OCI-LY1 (cell line): Measurements from ENCODE around the gene RGPD4.

Source experiments
- H2AFZ ChIP-seq: fragments of 200-600 bp; sonication (generic), shearing (Covaris generic); 2 replicates; pipeline ENCODE4 v1.6.0; 2014; ENCODE audit warnings: antibody characterized with exemption, mild to moderate bottlenecking, low read length
- H3F3A ChIP-seq: fragments of 200-600 bp; sonication (generic), shearing (Covaris generic); 2 replicates; pipeline ENCODE4 v1.6.0; 2014; ENCODE audit warnings: mild to moderate bottlenecking, antibody characterized with exemption, low read length, moderate library complexity; ENCODE audit not compliant: insufficient read depth
- H3K27ac ChIP-seq: fragments of 200-600 bp; sonication (generic); 2 replicates; pipeline ENCODE4 v1.5.1; 2014; ENCODE audit warnings: low read length, mixed run types, mild to moderate bottlenecking, low read depth; ENCODE audit not compliant: poor library complexity, severe bottlenecking
- H3K27me3 ChIP-seq: fragments of 200-600 bp; sonication (generic); 2 replicates; pipeline ENCODE4 v1.6.0; 2014; ENCODE audit warnings: antibody characterized with exemption, mild to moderate bottlenecking, low read length, moderate library complexity; ENCODE audit not compliant: insufficient read depth
- H3K36me3 ChIP-seq: fragments of 200-600 bp; sonication (generic); 2 replicates; pipeline ENCODE4 v1.6.1; 2014; ENCODE audit warnings: mild to moderate bottlenecking, antibody characterized with exemption, low read length, moderate library complexity, mixed read lengths; ENCODE audit not compliant: insufficient read depth
- H3K4me1 ChIP-seq: fragments of 200-600 bp; sonication (generic); 2 replicates; pipeline ENCODE4 v1.5.1; 2014; ENCODE audit warnings: mild to moderate bottlenecking, low read length, moderate library complexity; ENCODE audit not compliant: insufficient read depth, severe bottlenecking
- H3K4me2 ChIP-seq: fragments of 200-600 bp; sonication (generic), shearing (Covaris generic); 2 replicates; pipeline ENCODE4 v1.6.1; 2014; ENCODE audit warnings: low read length
- H3K4me3 ChIP-seq: fragments of 200-600 bp; sonication (generic); 2 replicates; pipeline ENCODE4 v1.5.1; 2014; ENCODE audit warnings: low read length, low read depth, mild to moderate bottlenecking, mixed read lengths; ENCODE audit not compliant: poor library complexity, severe bottlenecking
- H3K79me2 ChIP-seq: fragments of 200-600 bp; shearing (Covaris generic); 2 replicates; pipeline ENCODE4 v1.6.1; 2016; ENCODE audit warnings: mixed run types, low read length, mixed read lengths; ENCODE audit not compliant: insufficient read depth
- H3K9ac ChIP-seq: fragments of 200-600 bp; sonication (generic), shearing (Covaris generic); 2 replicates; pipeline ENCODE4 v1.6.1; 2014; ENCODE audit warnings: mild to moderate bottlenecking, low read length, mixed read lengths
- H3K9me2 ChIP-seq: fragments of 200-600 bp; sonication (generic), shearing (Covaris generic); 2 replicates; pipeline ENCODE4 v1.6.1; 2014; ENCODE audit warnings: low read depth, mild to moderate bottlenecking, low read length, mixed read lengths
- H3K9me3 ChIP-seq: fragments of 200-600 bp; shearing (Covaris generic); 2 replicates; pipeline ENCODE4 v1.6.1; 2014; ENCODE audit warnings: low read length, mixed read lengths
- H4K20me1 ChIP-seq: fragments of 200-600 bp; sonication (generic), shearing (Covaris generic); 2 replicates; pipeline ENCODE4 v1.6.0; 2016; ENCODE audit warnings: mild to moderate bottlenecking, low read length; ENCODE audit not compliant: insufficient read depth
- EZH2 ChIP-seq: fragments of 200-600 bp; sonication (generic), shearing (Covaris generic); IDR thresholded peaks from 2 replicates; pipeline ENCODE4 v1.8.0; 2017; ENCODE audit warnings: borderline replicate concordance, mixed run types, mild to moderate bottlenecking, antibody characterized with exemption, low read length, moderate library complexity, mixed read lengths
- TF ChIP-seq, protein P1 (sequence below): fragments of 200-600 bp; sonication (generic), shearing (Covaris generic); IDR thresholded peaks from 2 replicates; pipeline ENCODE4 v1.5.1; 2017; ENCODE audit warnings: mild to moderate bottlenecking, antibody characterized with exemption, low read length, moderate library complexity, mixed read lengths

RGPD4 gene

GRCh38 chr2:107927034-107927534 lies 100.4 kb downstream of the RGPD4 start:
- H3K9ac ChIP-seq, result no peak overlapping the region
- H3K9me3 ChIP-seq, result no peaks in the 10 kb centered on the region
- TF ChIP-seq, protein P1, sequence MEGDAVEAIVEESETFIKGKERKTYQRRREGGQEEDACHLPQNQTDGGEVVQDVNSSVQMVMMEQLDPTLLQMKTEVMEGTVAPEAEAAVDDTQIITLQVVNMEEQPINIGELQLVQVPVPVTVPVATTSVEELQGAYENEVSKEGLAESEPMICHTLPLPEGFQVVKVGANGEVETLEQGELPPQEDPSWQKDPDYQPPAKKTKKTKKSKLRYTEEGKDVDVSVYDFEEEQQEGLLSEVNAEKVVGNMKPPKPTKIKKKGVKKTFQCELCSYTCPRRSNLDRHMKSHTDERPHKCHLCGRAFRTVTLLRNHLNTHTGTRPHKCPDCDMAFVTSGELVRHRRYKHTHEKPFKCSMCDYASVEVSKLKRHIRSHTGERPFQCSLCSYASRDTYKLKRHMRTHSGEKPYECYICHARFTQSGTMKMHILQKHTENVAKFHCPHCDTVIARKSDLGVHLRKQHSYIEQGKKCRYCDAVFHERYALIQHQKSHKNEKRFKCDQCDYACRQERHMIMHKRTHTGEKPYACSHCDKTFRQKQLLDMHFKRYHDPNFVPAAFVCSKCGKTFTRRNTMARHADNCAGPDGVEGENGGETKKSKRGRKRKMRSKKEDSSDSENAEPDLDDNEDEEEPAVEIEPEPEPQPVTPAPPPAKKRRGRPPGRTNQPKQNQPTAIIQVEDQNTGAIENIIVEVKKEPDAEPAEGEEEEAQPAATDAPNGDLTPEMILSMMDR, result no peak
- TF ChIP-seq EZH2, result no peak
- no peaks in the 10 kb centered on the region for H4K20me1 ChIP-seq
- no peaks in the 10 kb centered on the region for H3K36me3 ChIP-seq
- H3K27me3 ChIP-seq, result no peaks in the 10 kb centered on the region
- no peak overlapping the region for H3K4me3 ChIP-seq
- no peaks in the 10 kb centered on the region for H3K79me2 ChIP-seq
- H3K4me2 ChIP-seq, result no peak overlapping the region
- no peak overlapping the region for H3K27ac ChIP-seq
- H3K9me2 ChIP-seq, result no peaks in the 10 kb centered on the region
- no peak overlapping the region for H2AFZ ChIP-seq
- H3F3A ChIP-seq, result no peaks in the 10 kb centered on the region
- no peaks in the 10 kb centered on the region for H3K4me1 ChIP-seq

GRCh38 chr2:107931412-107931811 lies 104.7 kb downstream of the RGPD4 start:
- Histone ChIP-seq H3K4me1 (no peaks in the 10 kb centered on the region), H3F3A (no peaks in the 10 kb centered on the region), H3K9me2 (no peaks in the 10 kb centered on the region), H3K4me3 (no peak overlapping the region), H4K20me1 (no peaks in the 10 kb centered on the region), H3K27ac (no peak overlapping the region), H3K9ac (no peak overlapping the region), H3K36me3 (no peaks in the 10 kb centered on the region), H3K9me3 (no peaks in the 10 kb centered on the region), H3K79me2 (no peaks in the 10 kb centered on the region), H2AFZ (no peak overlapping the region), H3K27me3 (0 out of 2 replicates have a peak, but pooled peaks cover 5% of the 10 kb centered on the region), H3K4me2 (no peak overlapping the region)
- no peak for TF ChIP-seq EZH2
- TF ChIP-seq, protein P1, result no peak

DNA sequence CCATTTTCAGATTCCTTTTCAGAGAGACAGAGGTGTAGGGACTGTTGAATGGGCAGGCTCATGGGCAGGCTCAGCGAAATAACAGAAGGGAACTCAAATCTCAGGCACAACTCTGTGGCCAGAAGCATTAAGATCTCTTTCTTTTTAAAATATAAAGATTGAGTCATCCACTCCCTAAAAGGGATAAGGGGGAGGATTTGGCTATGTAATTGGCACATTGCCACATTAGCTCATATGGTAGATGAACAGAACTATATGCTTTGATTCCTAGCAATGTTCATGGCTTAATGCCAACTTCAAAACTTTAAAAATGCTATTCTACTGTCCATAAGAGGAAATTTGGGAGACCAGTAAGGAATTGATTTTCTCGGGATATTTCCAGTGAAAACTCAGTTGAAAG lies 105.8 kb downstream of the RGPD4 start:
- H3K36me3 ChIP-seq, result no peaks in the 10 kb centered on the region
- H3K9me3 ChIP-seq, result no peaks in the 10 kb centered on the region
- H3K4me1 ChIP-seq, result no peaks in the 10 kb centered on the region
- no peak overlapping the region for H2AFZ ChIP-seq
- no peak overlapping the region for H3K27ac ChIP-seq
- H3K4me2 ChIP-seq, result no peak overlapping the region
- H3F3A ChIP-seq, result no peaks in the 10 kb centered on the region
- H3K9me2 ChIP-seq, result no peaks in the 10 kb centered on the region
- TF ChIP-seq EZH2, result no peak
- TF ChIP-seq, protein P1, result no peak
- no peak overlapping the region for H3K9ac ChIP-seq
- H3K27me3 ChIP-seq, result 0 out of 2 replicates have a peak, but pooled peaks cover 5% of the 10 kb centered on the region
- no peak overlapping the region for H3K4me3 ChIP-seq
- H4K20me1 ChIP-seq, result no peaks in the 10 kb centered on the region
- H3K79me2 ChIP-seq, result no peaks in the 10 kb centered on the region
